ENCODE results near the gene TRMT44.

TRMT44 gene

GRCh38 chr4:8502371-8502770 lies 61.8 kb downstream of the TRMT44 start:
- Histone ChIP-seq H3K4me3 (ENCODE audit: low read depth, low read length) (no peak overlapping the region), H3K9me3 (no peaks in the 10 kb centered on the region), H3K36me3 (no peaks in the 10 kb centered on the region), H3K4me1 (peaks cover 6% of the 10 kb centered on the region; the same call in 1 of the 2 replicates), H3K27me3 (no peaks in the 10 kb centered on the region)
- no peak for DNase-seq
- no peak for TF ChIP-seq CTCF (IDR thresholded peaks at IDR 0.05; ENCODE audit: low read depth, low read length)

- DNase-seq = no peak
- Histone ChIP-seq H3K9me3 (no peaks in the 10 kb centered on the region), H3K4me1 (peaks cover 6% of the 10 kb centered on the region; the same call in 1 of the 2 replicates), H3K36me3 (no peaks in the 10 kb centered on the region), H3K4me3 (ENCODE audit: low read depth, low read length) (no peak overlapping the region), H3K27me3 (no peaks in the 10 kb centered on the region)
- TF ChIP-seq CTCF (IDR thresholded peaks at IDR 0.05; ENCODE audit: low read depth, low read length) = no peak
These were observed 62.4 kb downstream of the TRMT44 start for GRCh38 chr4:8502836-8503585.

- no peaks in the 10 kb centered on the region for H3K36me3 ChIP-seq
- peak overlapping the region; percentile 19 for H3K4me3 ChIP-seq (ENCODE audit: low read depth, low read length)
- H3K9me3 ChIP-seq = no peaks in the 10 kb centered on the region
- H3K27me3 ChIP-seq = no peaks in the 10 kb centered on the region
- no peak for TF ChIP-seq CTCF (IDR thresholded peaks at IDR 0.05; ENCODE audit: low read depth, low read length)
- peaks cover 6% of the 10 kb centered on the region; the same call in 1 of the 2 replicates for H3K4me1 ChIP-seq
- no peak for DNase-seq
These were observed 63.2 kb downstream of the TRMT44 start for GRCh38 chr4:8503801-8504200.

- Histone ChIP-seq H3K36me3 (no peaks in the 10 kb centered on the region), H3K4me1 (peaks cover 6% of the 10 kb centered on the region; the same call in 1 of the 2 replicates), H3K27me3 (no peaks in the 10 kb centered on the region), H3K9me3 (no peaks in the 10 kb centered on the region), H3K4me3 (ENCODE audit: low read depth, low read length) (peak overlapping the region; percentile 19)
- no peak for TF ChIP-seq CTCF (IDR thresholded peaks at IDR 0.05; ENCODE audit: low read depth, low read length)
- peak; percentile 61 for DNase-seq
These were observed 63.9 kb downstream of the TRMT44 start for GRCh38 chr4:8504279-8505007.

- no peaks in the 10 kb centered on the region for H3K27me3 ChIP-seq
- peaks cover 6% of the 10 kb centered on the region; the same call in 1 of the 2 replicates for H3K4me1 ChIP-seq
- no peak for TF ChIP-seq CTCF (IDR thresholded peaks at IDR 0.05; ENCODE audit: low read depth, low read length)
- no peak for DNase-seq
- no peaks in the 10 kb centered on the region for H3K36me3 ChIP-seq
- no peaks in the 10 kb centered on the region for H3K9me3 ChIP-seq
- H3K4me3 ChIP-seq (ENCODE audit: low read depth, low read length) = no peak overlapping the region
These were observed 64.7 kb downstream of the TRMT44 start for GRCh38 chr4:8505229-8505628.

- no peaks in the 10 kb centered on the region for H3K36me3 ChIP-seq
- H3K27me3 ChIP-seq = no peaks in the 10 kb centered on the region
- TF ChIP-seq CTCF (IDR thresholded peaks at IDR 0.05; ENCODE audit: low read depth, low read length) = no peak
- DNase-seq = no peak
- H3K9me3 ChIP-seq = no peaks in the 10 kb centered on the region
- H3K4me1 ChIP-seq = peaks cover 6% of the 10 kb centered on the region; the same call in 1 of the 2 replicates
- no peak overlapping the region for H3K4me3 ChIP-seq (ENCODE audit: low read depth, low read length)
These were observed 65.4 kb downstream of the TRMT44 start for GRCh38 chr4:8506006-8506372.

Data from BE2C (cell line).